ENCODE measurements around the gene CYTH2. TPM values are rescaled to one million over a fixed set of nuclear protein-coding genes. Genes with fewer than 3 reads are reported as not detected.

The CYTH2 gene
- polyA plus RNA-seq, 1 donor from 2014 or later: 397 TPM

GRCh38 chr19:48450441-48450840 is 18.7 kb upstream of the CYTH2 start:
- no peak overlapping the region for H3K9ac ChIP-seq (ENCODE audit: low read length)
- H3K9me2 ChIP-seq (ENCODE audit: insufficient read depth, low read length): no peaks in the 10 kb centered on the region
- no peak overlapping the region for H3K27ac ChIP-seq (ENCODE audit: low read length)
- H3F3A ChIP-seq (ENCODE audit: insufficient read depth, low read length, poor library complexity, severe bottlenecking): no peaks in the 10 kb centered on the region
- H3K36me3 ChIP-seq (ENCODE audit: insufficient read depth, low read length): no peaks in the 10 kb centered on the region
- no peak overlapping the region for H3K4me3 ChIP-seq (ENCODE audit: low read length)
- H2AFZ ChIP-seq (ENCODE audit: low read depth, low read length): no peak overlapping the region
- H3K27me3 ChIP-seq (ENCODE audit: insufficient read depth, low read depth, low read length): no peaks in the 10 kb centered on the region
- no peak overlapping the region for H3K4me2 ChIP-seq (ENCODE audit: low read length)
- H3K79me2 ChIP-seq (replicated peaks; ENCODE audit: insufficient read depth, low read length): peaks cover 6% of the 10 kb centered on the region
- H4K20me1 ChIP-seq (ENCODE audit: insufficient read depth): no peaks in the 10 kb centered on the region
- no peaks in the 10 kb centered on the region for H3K9me3 ChIP-seq (ENCODE audit: low read length)
- no peak for TF ChIP-seq RAD21 (conservative IDR thresholded peaks at IDR 0.05)
- TF ChIP-seq CTCF (IDR thresholded peaks at IDR 0.05; ENCODE audit: poor library complexity, severe bottlenecking): no peak
- TF ChIP-seq POLR2AphosphoS5 (IDR thresholded peaks at IDR 0.05): no peak
- TF ChIP-seq SMC3 (conservative IDR thresholded peaks at IDR 0.05; ENCODE audit: poor library complexity): no peak
- TF ChIP-seq REST (IDR thresholded peaks at IDR 0.05; ENCODE audit: borderline replicate concordance): no peak
- no peak for TF ChIP-seq EP300 (conservative IDR thresholded peaks at IDR 0.05; ENCODE audit: poor library complexity, severe bottlenecking)
- TF ChIP-seq TAF1 (IDR thresholded peaks at IDR 0.05; ENCODE audit: low read depth): no peak
- TF ChIP-seq EZH2 (IDR thresholded peaks at IDR 0.05; ENCODE audit: borderline replicate concordance, insufficient read depth, low read length, poor library complexity, severe bottlenecking): no peak
- no peak for TF ChIP-seq MXI1 (conservative IDR thresholded peaks at IDR 0.05; ENCODE audit: poor library complexity, severe bottlenecking)

GRCh38 chr19:48450863-48451262 is 18.3 kb upstream of the CYTH2 start:
- Histone ChIP-seq H3K4me3 (ENCODE audit: low read length) (no peak overlapping the region), H3K79me2 (replicated peaks; ENCODE audit: insufficient read depth, low read length) (peaks cover 6% of the 10 kb centered on the region), H2AFZ (ENCODE audit: low read depth, low read length) (no peak overlapping the region), H3K9me3 (ENCODE audit: low read length) (no peaks in the 10 kb centered on the region), H3K27me3 (ENCODE audit: insufficient read depth, low read depth, low read length) (no peaks in the 10 kb centered on the region), H3F3A (ENCODE audit: insufficient read depth, low read length, poor library complexity, severe bottlenecking) (no peaks in the 10 kb centered on the region), H4K20me1 (ENCODE audit: insufficient read depth) (no peaks in the 10 kb centered on the region), H3K36me3 (ENCODE audit: insufficient read depth, low read length) (no peaks in the 10 kb centered on the region), H3K27ac (ENCODE audit: low read length) (no peak overlapping the region), H3K9me2 (ENCODE audit: insufficient read depth, low read length) (no peaks in the 10 kb centered on the region), H3K9ac (ENCODE audit: low read length) (no peak overlapping the region), H3K4me2 (ENCODE audit: low read length) (no peak overlapping the region)
- TF ChIP-seq EP300 (conservative IDR thresholded peaks at IDR 0.05; ENCODE audit: poor library complexity, severe bottlenecking) (no peak), EZH2 (IDR thresholded peaks at IDR 0.05; ENCODE audit: borderline replicate concordance, insufficient read depth, low read length, poor library complexity, severe bottlenecking) (no peak), SMC3 (conservative IDR thresholded peaks at IDR 0.05; ENCODE audit: poor library complexity) (no peak), MXI1 (conservative IDR thresholded peaks at IDR 0.05; ENCODE audit: poor library complexity, severe bottlenecking) (no peak), TAF1 (IDR thresholded peaks at IDR 0.05; ENCODE audit: low read depth) (no peak), POLR2AphosphoS5 (IDR thresholded peaks at IDR 0.05) (no peak), CTCF (IDR thresholded peaks at IDR 0.05; ENCODE audit: poor library complexity, severe bottlenecking) (no peak), REST (IDR thresholded peaks at IDR 0.05; ENCODE audit: borderline replicate concordance) (no peak), RAD21 (conservative IDR thresholded peaks at IDR 0.05) (no peak)
